PFSK-1 (cell line): ENCODE measurements around the gene PDIA2.

Source experiments
- POLR2AphosphoS5 ChIP-seq: IDR thresholded peaks from 2 replicates; pipeline ENCODE4 v1.6.1; 2012; ENCODE audit warnings: low read depth, mild to moderate bottlenecking, control low read depth, low read length, moderate library complexity
- TAF1 ChIP-seq: IDR thresholded peaks from 2 replicates; pipeline ENCODE4 v1.6.1; 2012; ENCODE audit warnings: low read length, control low read depth, borderline replicate concordance; ENCODE audit not compliant: insufficient read depth
- TF ChIP-seq, protein P1 (sequence below), 2 experiments: IDR thresholded peaks; 2 replicates each; pipeline versions ENCODE4 v1.6.1 to v1.8.0; 2011 to 2012; ENCODE audit warnings: low read depth in 2 of 2, low read length in 2 of 2, control low read depth in 1 of 2, inconsistent platforms in 1 of 2, mild to moderate bottlenecking in 1 of 2, moderate library complexity in 1 of 2; ENCODE audit not compliant: insufficient read depth in 1 of 2

DNA sequence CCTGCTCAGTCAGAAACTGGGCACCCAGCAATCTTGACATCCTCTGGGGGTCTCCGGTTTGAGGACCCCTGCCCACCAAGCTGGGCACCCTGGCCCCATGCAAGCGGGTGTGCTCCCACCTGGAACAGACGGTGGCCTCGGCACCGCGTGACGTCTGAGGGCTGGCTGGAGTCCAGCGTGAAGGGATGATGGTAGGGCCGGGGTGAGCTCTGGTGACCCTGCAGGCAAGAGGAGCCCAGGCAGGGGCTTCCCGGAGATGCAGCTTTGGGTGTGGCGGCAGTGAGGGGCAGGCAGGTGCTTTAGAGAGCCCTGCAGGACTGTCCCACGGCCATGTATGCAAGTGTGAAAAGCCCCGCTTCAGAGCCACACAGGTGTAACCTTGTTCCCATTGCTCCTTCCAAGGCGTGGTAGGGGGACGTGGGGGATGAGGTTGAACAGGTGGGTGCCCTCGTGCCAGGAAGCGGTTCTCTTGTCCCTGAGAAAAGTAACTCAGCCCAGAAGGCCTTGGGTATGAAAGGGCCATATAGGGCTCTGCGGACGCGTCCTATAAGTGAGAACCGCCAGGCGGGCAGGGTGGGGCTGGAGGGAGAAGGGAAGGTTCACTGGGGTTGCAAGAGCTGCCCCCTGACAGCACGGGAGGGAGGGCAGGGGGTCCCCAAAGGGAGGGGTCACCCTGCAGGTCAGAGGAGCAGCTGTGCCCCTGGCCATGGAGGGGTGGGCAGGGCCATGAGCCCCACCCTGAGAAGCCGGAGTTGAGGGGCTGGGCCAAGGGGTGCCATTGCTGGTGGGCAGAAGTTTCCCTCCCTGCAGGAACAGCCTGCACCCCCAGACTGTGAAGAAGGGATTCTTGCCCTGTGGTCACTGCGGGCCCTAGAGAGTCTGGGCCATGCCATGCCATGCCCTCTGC lies 16.5 kb upstream of the PDIA2 start:
- no peak for TF ChIP-seq POLR2AphosphoS5
- no peak for TF ChIP-seq TAF1
- TF ChIP-seq, protein P1, sequence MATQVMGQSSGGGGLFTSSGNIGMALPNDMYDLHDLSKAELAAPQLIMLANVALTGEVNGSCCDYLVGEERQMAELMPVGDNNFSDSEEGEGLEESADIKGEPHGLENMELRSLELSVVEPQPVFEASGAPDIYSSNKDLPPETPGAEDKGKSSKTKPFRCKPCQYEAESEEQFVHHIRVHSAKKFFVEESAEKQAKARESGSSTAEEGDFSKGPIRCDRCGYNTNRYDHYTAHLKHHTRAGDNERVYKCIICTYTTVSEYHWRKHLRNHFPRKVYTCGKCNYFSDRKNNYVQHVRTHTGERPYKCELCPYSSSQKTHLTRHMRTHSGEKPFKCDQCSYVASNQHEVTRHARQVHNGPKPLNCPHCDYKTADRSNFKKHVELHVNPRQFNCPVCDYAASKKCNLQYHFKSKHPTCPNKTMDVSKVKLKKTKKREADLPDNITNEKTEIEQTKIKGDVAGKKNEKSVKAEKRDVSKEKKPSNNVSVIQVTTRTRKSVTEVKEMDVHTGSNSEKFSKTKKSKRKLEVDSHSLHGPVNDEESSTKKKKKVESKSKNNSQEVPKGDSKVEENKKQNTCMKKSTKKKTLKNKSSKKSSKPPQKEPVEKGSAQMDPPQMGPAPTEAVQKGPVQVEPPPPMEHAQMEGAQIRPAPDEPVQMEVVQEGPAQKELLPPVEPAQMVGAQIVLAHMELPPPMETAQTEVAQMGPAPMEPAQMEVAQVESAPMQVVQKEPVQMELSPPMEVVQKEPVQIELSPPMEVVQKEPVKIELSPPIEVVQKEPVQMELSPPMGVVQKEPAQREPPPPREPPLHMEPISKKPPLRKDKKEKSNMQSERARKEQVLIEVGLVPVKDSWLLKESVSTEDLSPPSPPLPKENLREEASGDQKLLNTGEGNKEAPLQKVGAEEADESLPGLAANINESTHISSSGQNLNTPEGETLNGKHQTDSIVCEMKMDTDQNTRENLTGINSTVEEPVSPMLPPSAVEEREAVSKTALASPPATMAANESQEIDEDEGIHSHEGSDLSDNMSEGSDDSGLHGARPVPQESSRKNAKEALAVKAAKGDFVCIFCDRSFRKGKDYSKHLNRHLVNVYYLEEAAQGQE (IDR thresholded peaks at IDR 0.05; ENCODE audit: insufficient read depth in 1 of 2, low read depth in 2 of 2, low read length in 2 of 2) = no peak
